SK-N-SH treated with all-trans-retinoic acid at 6 μM for 48 hours (cell line): ENCODE results near the gene FAM167B.

ENCODE experiments used
- ATAC-seq: fragments of 200-7000 bp; cut with Tn5 transposase; 3 replicates; pipeline ENCODE4 v1.9.1; 2020; ENCODE audit warnings: mild to moderate bottlenecking, moderate library complexity
- ARNTL ChIP-seq: fragments of 450-650 bp; formaldehyde crosslinking; IDR thresholded peaks from 2 replicates; pipeline ENCODE4 v1.5.0; 2020; ENCODE audit warnings: low read depth, mild to moderate bottlenecking, moderate library complexity, borderline replicate concordance
- BACH2 ChIP-seq: fragments of 250-450 bp; sonication (Bioruptor Pico); IDR thresholded peaks from 2 replicates; pipeline ENCODE4 v1.9.0; 2021; ENCODE audit warnings: mild to moderate bottlenecking, borderline replicate concordance
- CREB5 ChIP-seq: fragments of 250-450 bp; sonication (Bioruptor Pico); IDR thresholded peaks from 2 replicates; pipeline ENCODE4 v1.5.1; 2020; ENCODE audit warnings: low read depth, mild to moderate bottlenecking, moderate library complexity
- CSDC2 ChIP-seq: fragments of 250-450 bp; sonication (Bioruptor Pico); IDR thresholded peaks from 2 replicates; pipeline ENCODE4 v1.5.0; 2020; ENCODE audit warnings: mild to moderate bottlenecking, moderate library complexity
- CSRNP3 ChIP-seq: fragments of 250-450 bp; sonication (Bioruptor Pico); IDR thresholded peaks from 2 replicates; pipeline ENCODE4 v1.5.1; 2021; ENCODE audit warnings: mild to moderate bottlenecking, moderate library complexity
- GLIS3 ChIP-seq: fragments of 250-450 bp; sonication (Bioruptor Pico); IDR thresholded peaks from 2 replicates; pipeline ENCODE4 v1.5.0; 2020; ENCODE audit warnings: mild to moderate bottlenecking, moderate library complexity
- ISL1 ChIP-seq: fragments of 250-450 bp; sonication (Bioruptor Pico); IDR thresholded peaks from 2 replicates; pipeline ENCODE4 v2.1.2; 2022; ENCODE audit warnings: mild to moderate bottlenecking, moderate library complexity
- OSR1 ChIP-seq: fragments of 250-450 bp; sonication (Bioruptor Pico); IDR thresholded peaks from 2 replicates; pipeline ENCODE4 v1.8.0; 2022; ENCODE audit warnings: moderate library complexity, mild to moderate bottlenecking, inconsistent platforms
- PATZ1 ChIP-seq: fragments of 250-450 bp; sonication (Bioruptor Pico); IDR thresholded peaks from 2 replicates; pipeline ENCODE4 v1.8.0; 2020; ENCODE audit warnings: mild to moderate bottlenecking, moderate library complexity, borderline replicate concordance
- POU6F1 ChIP-seq: fragments of 250-450 bp; sonication (Bioruptor Pico); IDR thresholded peaks from 2 replicates; pipeline ENCODE4 v1.8.0; 2021; ENCODE audit warnings: low read depth, mild to moderate bottlenecking, moderate library complexity, borderline replicate concordance
- PPARA ChIP-seq: fragments of 250-450 bp; sonication (Bioruptor Pico); IDR thresholded peaks from 2 replicates; pipeline ENCODE4 v1.5.0; 2020; ENCODE audit warnings: mild to moderate bottlenecking, borderline replicate concordance
- RARB ChIP-seq: fragments of 250-450 bp; sonication (Bioruptor Pico); IDR thresholded peaks from 2 replicates; pipeline ENCODE4 v1.8.0; 2021; ENCODE audit warnings: mild to moderate bottlenecking, moderate library complexity
- TCF4 ChIP-seq: fragments of 250-450 bp; sonication (Bioruptor Pico); IDR thresholded peaks from 2 replicates; pipeline ENCODE4 v1.8.0; 2021; ENCODE audit warnings: mild to moderate bottlenecking, moderate library complexity, borderline replicate concordance
- TOX ChIP-seq: fragments of 250-450 bp; sonication (Bioruptor Pico); IDR thresholded peaks from 2 replicates; pipeline ENCODE4 v1.8.0; 2021; ENCODE audit warnings: mild to moderate bottlenecking, moderate library complexity, borderline replicate concordance
- TSHZ2 ChIP-seq: fragments of 250-450 bp; sonication (Bioruptor Pico); IDR thresholded peaks from 2 replicates; pipeline ENCODE4 v1.5.0; 2020; ENCODE audit warnings: mild to moderate bottlenecking, moderate library complexity
- ZC3H10 ChIP-seq: fragments of 250-450 bp; sonication (Bioruptor Pico); IDR thresholded peaks from 2 replicates; pipeline ENCODE4 v1.5.1; 2021; ENCODE audit warnings: mild to moderate bottlenecking, moderate library complexity
- ZFP30 ChIP-seq: fragments of 450-650 bp; formaldehyde crosslinking; IDR thresholded peaks from 2 replicates; pipeline ENCODE4 v1.5.0; 2022; ENCODE audit warnings: mild to moderate bottlenecking, moderate library complexity
- ZNF565 ChIP-seq: fragments of 450-650 bp; formaldehyde crosslinking; conservative IDR thresholded peaks from 2 replicates; pipeline ENCODE4 v1.5.0; 2020; ENCODE audit warnings: low read depth, mild to moderate bottlenecking, moderate library complexity
- ZNF70 ChIP-seq: fragments of 450-650 bp; formaldehyde crosslinking; IDR thresholded peaks from 2 replicates; pipeline ENCODE4 v1.5.0; 2020; ENCODE audit warnings: mild to moderate bottlenecking, moderate library complexity
- ZNF8 ChIP-seq: fragments of 450-650 bp; formaldehyde crosslinking; IDR thresholded peaks from 2 replicates; pipeline ENCODE4 v1.5.0; 2020; ENCODE audit warnings: mild to moderate bottlenecking, moderate library complexity

The FAM167B gene

GRCh38 chr1:32198237-32199042, 48.6 kb upstream of the FAM167B start:
- no peak for ATAC-seq
- TF ChIP-seq CSDC2 (CRISPR knock-in tag) = no peak
- no peak for TF ChIP-seq TSHZ2 (CRISPR knock-in tag)
- no peak for TF ChIP-seq PATZ1
- TF ChIP-seq GLIS3 (CRISPR knock-in tag) = no peak
- no peak for TF ChIP-seq TOX
- no peak for TF ChIP-seq CREB5 (CRISPR knock-in tag)
- TF ChIP-seq ISL1 (CRISPR knock-in tag) = no peak
- TF ChIP-seq ZFP30 = no peak
- no peak for TF ChIP-seq ZNF8 (CRISPR knock-in tag)
- TF ChIP-seq BACH2 = no peak
- TF ChIP-seq PPARA = no peak
- no peak for TF ChIP-seq ZC3H10
- no peak for TF ChIP-seq OSR1 (CRISPR knock-in tag)
- TF ChIP-seq ZNF70 (CRISPR knock-in tag) = no peak

- TF ChIP-seq PPARA (no peak), ZFP30 (no peak)
- no peak for ATAC-seq
These were observed 47.8 kb upstream of the FAM167B start for GRCh38 chr1:32199043-32199716.

- TF ChIP-seq RARB (no peak), POU6F1 (CRISPR knock-in tag) (no peak), PATZ1 (no peak), ARNTL (no peak), CSRNP3 (CRISPR knock-in tag) (no peak), TCF4 (CRISPR knock-in tag) (no peak), CREB5 (CRISPR knock-in tag) (no peak), ZNF565 (CRISPR knock-in tag) (no peak)
- peak; percentile 5 for ATAC-seq
These were observed 47.3 kb upstream of the FAM167B start for GRCh38 chr1:32199717-32200072.
